GM13977 (cell line): ENCODE results near the gene CDX2.
"Not testable (repeated sequence)": the region's sequence is repeated elsewhere in the genome, so short reads cannot be mapped to it uniquely, and the experiment has no call there.

Source experiments
- DNase-seq: peaks from one replicate; pipeline ENCODE4 v3.0.0; 2012; ENCODE audit warnings: low spot score
- CTCF ChIP-seq: IDR thresholded peaks from 2 replicates; pipeline ENCODE4 v1.5.1; 2012; ENCODE audit warnings: mild to moderate bottlenecking, control low read depth; ENCODE audit not compliant: insufficient read depth; ENCODE audit errors: extremely low read depth, missing control alignments
- in situ Hi-C: fragments of 300-500 bp; cut with MboI; formaldehyde crosslinking; loops from one replicate; pipeline ENCODE4 v1.12.0; 2022; ENCODE audit warnings: low sequenced_read_pairs, low pct_unique_long_range_greater_than_20kb, mixed read lengths, inconsistent platforms; ENCODE audit not compliant: unreplicated experiment

The CDX2 gene

GRCh38 chr13:27969082-27969865 lies at the start of gene CDX2:
Gene CDX2 (minus strand): TSS chr13:27969315. CDS start chr13:27969006, 309 bp downstream.
- no peak for TF ChIP-seq CTCF
- in situ Hi-C loops: no loop called here
- peak; percentile 47 for DNase-seq

GRCh38 chr13:28014301-28014700 lies 45.2 kb upstream of the CDX2 start:
- TF ChIP-seq CTCF: no peak
- in situ Hi-C loops: no loop called here
- DNase-seq: no peak

GRCh38 chr13:28013482-28013881 lies 44.4 kb upstream of the CDX2 start:
- TF ChIP-seq CTCF: no peak
- in situ Hi-C loops: no loop called here
- DNase-seq: no peak

- in situ Hi-C loops: no loop called here
Observed at GRCh38 chr13:28012896-28013295, 43.8 kb upstream of the CDX2 start.

GRCh38 chr13:28012383-28012782 lies 43.3 kb upstream of the CDX2 start:
- no peak for TF ChIP-seq CTCF
- in situ Hi-C loops: no loop called here
- no peak for DNase-seq

More at GRCh38 chr13:28012896-28013295, 43.8 kb upstream of the CDX2 start:
- DNase-seq: peak; percentile 70
- TF ChIP-seq CTCF: no peak

- DNase-seq: no peak
- TF ChIP-seq CTCF: no peak
- in situ Hi-C loops: no loop called here
Observed at GRCh38 chr13:28010046-28010445, 40.9 kb upstream of the CDX2 start.

GRCh38 chr13:28005016-28005415 lies 35.9 kb upstream of the CDX2 start:
- in situ Hi-C loops, DNase-seq: not testable (repeated sequence)
